Choroid plexus epithelial cell (primary cell): ENCODE results near the gene TLK2.

Experiments used
- DNase-seq: peaks from one replicate; pipeline ENCODE4 v3.0.0-alpha.2; 2010; ENCODE audit warnings: low read depth
- H3K4me3 ChIP-seq: 2 replicates; pipeline ENCODE4 v1.5.1; 2011; ENCODE audit warnings: low read depth, mild to moderate bottlenecking, control low read depth, low read length, moderate library complexity
- TF ChIP-seq, protein P1 (sequence below): conservative IDR thresholded peaks from 2 replicates; pipeline ENCODE4 v1.5.1; 2011; ENCODE audit warnings: low read depth, mild to moderate bottlenecking, control low read depth, inconsistent platforms, low read length, moderate library complexity

The TLK2 gene

DNA sequence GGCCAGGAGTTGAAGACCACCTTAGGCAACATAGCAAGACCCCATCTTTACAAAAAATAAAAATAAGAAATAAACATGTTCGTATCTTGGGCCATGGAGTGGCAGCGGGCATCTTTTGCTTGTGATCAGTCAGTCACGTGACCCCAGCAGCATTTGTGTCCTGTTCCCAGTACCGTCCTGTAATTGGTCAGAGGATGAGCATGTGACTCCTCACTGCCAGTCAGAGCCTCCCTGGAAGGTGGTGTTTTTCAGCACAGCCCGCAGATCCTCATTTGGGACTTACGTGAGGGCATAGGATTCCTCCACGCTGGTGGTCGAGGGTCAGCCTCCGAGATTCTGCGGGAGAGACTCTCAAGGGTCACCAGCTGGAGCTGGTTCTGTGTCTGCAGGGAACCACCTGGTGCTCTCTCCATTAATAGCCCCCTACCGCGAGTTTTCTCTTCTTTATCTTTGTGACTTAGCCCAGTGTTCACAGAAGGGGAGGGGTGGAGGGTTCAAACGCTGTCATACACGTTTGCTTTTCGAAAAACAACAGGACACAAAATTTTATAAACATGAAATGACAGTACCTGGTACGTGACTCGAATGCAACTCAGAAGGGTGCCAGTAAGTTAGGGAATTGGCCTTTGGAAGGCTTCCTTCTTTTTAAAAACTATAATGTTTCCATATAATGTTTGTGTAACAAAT, 166.0 kb downstream of the TLK2 start:
- TF ChIP-seq, protein P1, sequence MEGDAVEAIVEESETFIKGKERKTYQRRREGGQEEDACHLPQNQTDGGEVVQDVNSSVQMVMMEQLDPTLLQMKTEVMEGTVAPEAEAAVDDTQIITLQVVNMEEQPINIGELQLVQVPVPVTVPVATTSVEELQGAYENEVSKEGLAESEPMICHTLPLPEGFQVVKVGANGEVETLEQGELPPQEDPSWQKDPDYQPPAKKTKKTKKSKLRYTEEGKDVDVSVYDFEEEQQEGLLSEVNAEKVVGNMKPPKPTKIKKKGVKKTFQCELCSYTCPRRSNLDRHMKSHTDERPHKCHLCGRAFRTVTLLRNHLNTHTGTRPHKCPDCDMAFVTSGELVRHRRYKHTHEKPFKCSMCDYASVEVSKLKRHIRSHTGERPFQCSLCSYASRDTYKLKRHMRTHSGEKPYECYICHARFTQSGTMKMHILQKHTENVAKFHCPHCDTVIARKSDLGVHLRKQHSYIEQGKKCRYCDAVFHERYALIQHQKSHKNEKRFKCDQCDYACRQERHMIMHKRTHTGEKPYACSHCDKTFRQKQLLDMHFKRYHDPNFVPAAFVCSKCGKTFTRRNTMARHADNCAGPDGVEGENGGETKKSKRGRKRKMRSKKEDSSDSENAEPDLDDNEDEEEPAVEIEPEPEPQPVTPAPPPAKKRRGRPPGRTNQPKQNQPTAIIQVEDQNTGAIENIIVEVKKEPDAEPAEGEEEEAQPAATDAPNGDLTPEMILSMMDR = no peak
- no peak overlapping the region for H3K4me3 ChIP-seq
- DNase-seq = peak; percentile 67

DNA sequence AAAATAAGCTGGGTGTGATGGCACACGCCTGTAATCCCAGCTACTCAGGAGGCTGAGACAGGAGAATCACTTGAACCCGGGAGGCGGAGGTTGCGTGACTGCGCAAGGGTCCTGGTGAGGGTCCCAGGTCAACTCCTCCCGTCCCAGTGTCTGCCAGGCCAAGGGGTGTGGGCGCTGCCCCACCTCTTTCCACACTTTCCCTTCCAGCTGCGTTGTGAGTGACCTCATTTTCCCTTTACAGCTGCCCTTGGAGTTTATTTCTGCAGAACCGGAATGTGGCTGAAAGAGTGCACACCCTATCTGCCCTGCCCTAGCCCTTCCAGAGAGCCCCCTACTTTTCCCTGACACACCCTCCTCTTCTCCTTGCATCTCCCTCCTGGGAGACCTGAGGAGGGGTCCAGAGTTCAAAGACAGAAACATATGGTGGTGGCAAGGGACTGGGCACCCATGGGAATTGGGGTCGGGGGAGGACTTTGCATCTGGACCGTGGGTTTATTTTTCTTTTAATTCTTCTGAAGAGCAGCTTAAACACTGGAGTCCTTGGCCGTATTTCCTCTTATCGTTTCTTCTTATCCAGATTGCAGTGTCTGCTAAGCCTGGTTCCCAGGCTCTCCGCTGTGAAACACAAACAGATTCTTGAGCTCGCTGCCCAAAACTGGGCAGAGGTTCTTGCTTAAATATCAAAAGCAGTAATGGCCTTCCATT, 169.8 kb downstream of the TLK2 start:
- DNase-seq = peak; percentile 48
- H3K4me3 ChIP-seq = no peak overlapping the region
- TF ChIP-seq, protein P1 = no peak

DNA sequence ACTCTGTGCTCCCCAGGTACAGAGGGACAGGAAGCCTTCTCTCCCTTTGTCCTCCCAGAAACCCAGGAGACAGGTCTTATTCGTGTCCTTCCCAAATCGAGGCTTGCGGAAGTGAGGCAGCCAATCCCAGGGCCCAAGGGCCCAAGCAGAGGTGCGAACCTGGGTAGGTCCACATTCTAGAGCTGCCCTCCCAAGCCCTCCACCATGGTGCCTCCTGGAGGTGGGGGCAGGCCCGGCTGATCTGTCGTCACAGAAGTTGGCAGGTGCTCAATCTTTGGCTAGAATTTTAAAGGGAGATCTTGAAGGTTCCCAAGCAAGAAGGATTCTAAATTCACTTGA, 170.3 kb downstream of the TLK2 start:
- no peak for DNase-seq
- TF ChIP-seq, protein P1 = no peak
- no peak overlapping the region for H3K4me3 ChIP-seq

DNA sequence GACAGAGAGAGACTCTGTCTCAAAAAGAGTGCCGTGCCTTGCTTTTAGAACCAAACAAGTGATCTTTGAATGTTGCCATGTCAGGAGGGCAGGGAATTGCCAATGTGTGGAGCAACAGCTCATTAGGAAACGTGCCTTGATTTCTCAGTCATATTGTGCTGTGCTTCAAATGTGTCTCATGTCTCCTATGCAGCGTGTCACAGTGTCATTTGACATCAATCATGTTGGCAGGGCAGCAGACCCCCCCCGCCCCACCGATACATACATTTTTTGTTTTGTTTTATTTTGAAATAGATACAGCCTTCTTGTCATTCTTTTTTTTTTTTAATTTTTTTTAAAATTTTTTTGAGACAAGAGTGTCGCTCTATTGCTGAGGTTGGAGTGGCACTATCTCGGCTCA, 170.9 kb downstream of the TLK2 start:
- DNase-seq = no peak
- no peak overlapping the region for H3K4me3 ChIP-seq
- TF ChIP-seq, protein P1 = no peak

DNA sequence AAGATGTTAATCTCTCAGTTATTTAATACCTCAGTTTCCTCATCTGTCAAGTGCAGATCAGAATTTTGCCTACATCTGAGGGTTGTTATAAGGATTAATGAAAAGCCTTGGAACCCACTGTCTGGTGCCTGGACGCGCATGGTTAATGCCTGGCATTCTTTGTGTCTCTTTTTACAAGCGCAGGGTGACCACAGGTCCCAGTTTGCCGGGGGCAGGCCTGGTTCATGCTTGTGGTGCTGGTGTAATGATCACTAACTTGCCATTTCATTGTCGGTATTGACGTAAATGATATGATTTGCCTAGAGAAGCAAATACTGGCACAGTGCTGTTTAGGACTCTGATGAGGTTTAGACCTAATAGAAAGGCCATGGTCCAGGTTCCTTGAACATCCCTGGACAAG, 172.0 kb downstream of the TLK2 start:
- TF ChIP-seq, protein P1 = no peak
- H3K4me3 ChIP-seq = no peak overlapping the region
- no peak for DNase-seq

DNA sequence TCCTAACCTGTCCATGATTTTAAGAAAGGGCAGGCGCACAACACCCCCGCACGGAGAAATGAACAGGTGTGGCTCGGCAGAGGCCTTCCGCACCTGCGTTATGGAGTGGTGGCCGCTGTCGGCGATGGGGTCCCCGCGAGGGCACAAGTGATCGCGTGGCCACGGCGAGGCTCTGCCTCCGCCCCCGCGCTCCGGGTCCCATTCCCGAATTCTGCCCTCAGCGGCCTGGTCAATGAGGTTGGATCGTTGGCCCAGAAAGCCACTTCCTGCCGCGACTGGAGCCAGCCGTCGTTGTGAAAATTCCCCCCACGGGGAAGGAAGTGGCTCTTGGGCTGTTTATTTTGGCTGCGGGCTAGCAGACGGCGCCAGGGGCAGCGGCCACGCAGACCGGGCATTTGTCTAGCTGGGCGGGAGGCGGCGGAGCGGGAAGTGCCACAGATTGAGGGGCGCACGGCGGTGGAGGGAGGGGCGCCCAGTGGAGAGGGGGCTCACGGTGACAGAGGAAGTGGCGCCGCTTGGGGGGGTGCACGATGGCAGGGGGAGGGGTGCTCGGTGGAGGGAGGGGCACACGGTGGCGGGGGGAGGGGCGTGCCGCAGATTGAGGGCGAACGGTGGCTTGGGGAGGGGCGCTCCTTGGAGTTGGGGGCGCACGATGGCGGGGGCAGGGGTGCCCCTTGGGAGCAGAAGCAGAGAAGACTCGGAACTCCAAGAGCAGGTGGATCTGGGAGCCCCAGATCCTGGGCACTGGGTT, 173.8 kb downstream of the TLK2 start:
- TF ChIP-seq, protein P1 = no peak
- DNase-seq = peak; percentile 47

More for the DNA sequence above, 173.8 kb downstream of the TLK2 start:
- H3K4me3 ChIP-seq = peak overlapping the region; percentile 50
